NT2/D1 (cell line): Measurements from ENCODE around the gene MTMR11.

Source experiments
- YY1 ChIP-seq: IDR thresholded peaks from 2 replicates; pipeline ENCODE4 v1.6.1; 2011; ENCODE audit not compliant: insufficient read length, insufficient read depth
- ZNF274 ChIP-seq: IDR thresholded peaks from 2 replicates; pipeline ENCODE4 v1.6.1; 2011; ENCODE audit warnings: mild to moderate bottlenecking, low read depth, low read length

GRCh38 chr1:149925345-149925744 is 11.3 kb downstream of the MTMR11 start:
- no peak for TF ChIP-seq YY1
- no peak for TF ChIP-seq ZNF274
